KMS-11 (cell line): ENCODE measurements around the gene APOA5.

Experiments
- H2AFZ ChIP-seq: fragments of 200-600 bp; sonication (generic); 2 replicates; pipeline ENCODE4 v1.6.1; 2016; ENCODE audit warnings: antibody characterized with exemption, mixed run types, low read depth
- H3K27ac ChIP-seq: fragments of 200-600 bp; sonication (generic); 2 replicates; pipeline ENCODE4 v1.6.1; 2016; ENCODE audit warnings: mild to moderate bottlenecking, mixed run types
- H3K27me3 ChIP-seq: fragments of 200-600 bp; sonication (generic); 2 replicates; pipeline ENCODE4 v1.6.1; 2017; ENCODE audit warnings: mild to moderate bottlenecking, low read depth, mixed run types, moderate library complexity; ENCODE audit not compliant: insufficient read depth
- H3K36me3 ChIP-seq: fragments of 200-600 bp; sonication (generic); 2 replicates; pipeline ENCODE4 v1.6.1; 2017; ENCODE audit warnings: mild to moderate bottlenecking, mixed run types; ENCODE audit not compliant: insufficient read depth
- H3K4me1 ChIP-seq: fragments of 200-600 bp; sonication (generic); 2 replicates; pipeline ENCODE4 v1.6.1; 2016; ENCODE audit warnings: mild to moderate bottlenecking, low read depth, mixed run types; ENCODE audit not compliant: poor library complexity, severe bottlenecking
- H3K4me2 ChIP-seq: fragments of 200-600 bp; sonication (generic); 2 replicates; pipeline ENCODE4 v1.7.0; 2016; ENCODE audit warnings: mild to moderate bottlenecking, mixed run types
- H3K4me3 ChIP-seq: fragments of 200-600 bp; sonication (generic); IDR thresholded peaks from 2 replicates; pipeline ENCODE4 v1.6.1; 2017; ENCODE audit warnings: low read depth, low read length, mixed read lengths; ENCODE audit not compliant: insufficient read depth
- H3K79me2 ChIP-seq: fragments of 200-600 bp; sonication (generic); 2 replicates; pipeline ENCODE4 v1.6.1; 2016; ENCODE audit warnings: low read depth, mixed run types; ENCODE audit not compliant: insufficient read depth
- H3K9ac ChIP-seq: fragments of 200-600 bp; sonication (generic); 2 replicates; pipeline ENCODE4 v1.6.1; 2016; ENCODE audit warnings: mild to moderate bottlenecking, mixed run types
- H4K20me1 ChIP-seq: fragments of 200-600 bp; sonication (generic); 2 replicates; pipeline ENCODE4 v1.6.1; 2016; ENCODE audit warnings: mild to moderate bottlenecking, mixed run types; ENCODE audit not compliant: insufficient read depth
- CTCF ChIP-seq: fragments of 200-600 bp; sonication (generic); conservative IDR thresholded peaks from 2 replicates; pipeline ENCODE4 v1.6.1; 2017; ENCODE audit warnings: low read depth, mild to moderate bottlenecking, antibody characterized with exemption, low read length, moderate library complexity, mixed read lengths

The APOA5 gene

GRCh38 chr11:116813781-116814471 lies 22.2 kb upstream of the APOA5 start:
- Histone ChIP-seq H3K27me3 (no peaks in the 10 kb centered on the region), H3K4me2 (no peak overlapping the region), H3K36me3 (no peaks in the 10 kb centered on the region), H3K9ac (no peak overlapping the region), H3K4me3 (no peak overlapping the region), H2AFZ (no peak overlapping the region), H3K27ac (no peak overlapping the region), H3K79me2 (no peaks in the 10 kb centered on the region), H3K4me1 (no peaks in the 10 kb centered on the region), H4K20me1 (no peaks in the 10 kb centered on the region)
- TF ChIP-seq CTCF: no peak

- Histone ChIP-seq H3K27ac (no peak overlapping the region), H3K27me3 (no peaks in the 10 kb centered on the region), H3K4me1 (no peaks in the 10 kb centered on the region), H3K36me3 (no peaks in the 10 kb centered on the region), H3K4me3 (no peak overlapping the region), H3K79me2 (no peaks in the 10 kb centered on the region), H2AFZ (no peak overlapping the region), H4K20me1 (no peaks in the 10 kb centered on the region), H3K4me2 (no peak overlapping the region), H3K9ac (no peak overlapping the region)
- no peak for TF ChIP-seq CTCF
These were observed 21.5 kb upstream of the APOA5 start for GRCh38 chr11:116813170-116813569.

GRCh38 chr11:116812109-116812508 lies 20.4 kb upstream of the APOA5 start:
- no peak overlapping the region for H3K4me3 ChIP-seq
- H3K79me2 ChIP-seq: no peaks in the 10 kb centered on the region
- no peaks in the 10 kb centered on the region for H3K27me3 ChIP-seq
- H3K4me1 ChIP-seq: no peaks in the 10 kb centered on the region
- no peaks in the 10 kb centered on the region for H3K36me3 ChIP-seq
- no peak overlapping the region for H3K27ac ChIP-seq
- no peak for TF ChIP-seq CTCF
- H3K9ac ChIP-seq: no peak overlapping the region
- H2AFZ ChIP-seq: no peak overlapping the region
- H4K20me1 ChIP-seq: no peaks in the 10 kb centered on the region
- no peak overlapping the region for H3K4me2 ChIP-seq

- Histone ChIP-seq H3K4me1 (no peaks in the 10 kb centered on the region), H4K20me1 (no peaks in the 10 kb centered on the region), H3K79me2 (no peaks in the 10 kb centered on the region), H2AFZ (no peak overlapping the region), H3K9ac (no peak overlapping the region), H3K4me3 (no peak overlapping the region), H3K27me3 (no peaks in the 10 kb centered on the region), H3K4me2 (no peak overlapping the region), H3K27ac (no peak overlapping the region), H3K36me3 (no peaks in the 10 kb centered on the region)
- TF ChIP-seq CTCF: no peak
These were observed 19.5 kb upstream of the APOA5 start for GRCh38 chr11:116811194-116811593.
